ENCODE data around the gene SLC6A13. TPM values are rescaled to one million over a fixed set of nuclear protein-coding genes. Genes with fewer than 3 reads are reported as not detected.

SLC6A13 gene
- total RNA-seq, 4 donors from 2014 or later, result 5.0 to 24.9 (median 8.8) TPM

GRCh38 chr12:211639-212414, 50.8 kb downstream of the SLC6A13 start:
- intact Hi-C loops (cut with DNase I), result no loop called here
- WGBS, 2 donors, result 85 to 87% methylated on average over 16 of the region's 16 CpGs
- Histone ChIP-seq H3K9me3 (no peaks in the 10 kb centered on the region), H3K27ac (peak overlapping the region; percentile 92 to 93 (median 93)), H3K4me1 (peaks cover 36 to 47% of the 10 kb centered on the region in 2 donors), H3K4me3 (replicated peaks in 1 of 3) (no peak overlapping the region), H3K27me3 (no peaks in the 10 kb centered on the region), H3K36me3 (no peaks in the 10 kb centered on the region)
- no peak for DNase-seq
- TF ChIP-seq CTCF (IDR thresholded peaks at IDR 0.05) (no peak), POLR2A (IDR thresholded peaks at IDR 0.05) (no peak)

GRCh38 chr12:211142-211465, 51.5 kb downstream of the SLC6A13 start:
- intact Hi-C loops (cut with DNase I), result no loop called here
- no peak overlapping the region for H3K4me3 ChIP-seq (replicated peaks in 1 of 3)
- no peak for TF ChIP-seq CTCF (IDR thresholded peaks at IDR 0.05)
- TF ChIP-seq POLR2A (IDR thresholded peaks at IDR 0.05), result no peak
- H3K27me3 ChIP-seq, result no peaks in the 10 kb centered on the region
- H3K9me3 ChIP-seq, result no peaks in the 10 kb centered on the region
- H3K27ac ChIP-seq, result peak overlapping the region; percentile 92 to 93 (median 93)
- 43 to 59% methylated on average over 3 of the region's 3 CpGs for WGBS, 2 donors
- H3K36me3 ChIP-seq, result no peaks in the 10 kb centered on the region
- peaks cover 36 to 47% of the 10 kb centered on the region in 2 donors for H3K4me1 ChIP-seq
- DNase-seq, result peak; percentile 57 to 58

- Histone ChIP-seq H3K27ac (peak overlapping the region; percentile 92 to 93 (median 93)), H3K9me3 (no peaks in the 10 kb centered on the region), H3K4me3 (replicated peaks in 1 of 3) (no peak overlapping the region), H3K36me3 (no peaks in the 10 kb centered on the region), H3K27me3 (no peaks in the 10 kb centered on the region), H3K4me1 (peaks cover 36 to 48% of the 10 kb centered on the region in 2 donors)
- DNase-seq, result no peak
- 75 to 85% methylated on average over 14 to 16 of the region's 16 CpGs for WGBS, 2 donors
- TF ChIP-seq POLR2A (IDR thresholded peaks at IDR 0.05) (no peak), CTCF (IDR thresholded peaks at IDR 0.05) (no peak)
- intact Hi-C loops (cut with DNase I), result no loop called here
Measured at GRCh38 chr12:210277-211141, 52.1 kb downstream of the SLC6A13 start.

GRCh38 chr12:209851-210250, 52.8 kb downstream of the SLC6A13 start:
- no peaks in the 10 kb centered on the region for H3K27me3 ChIP-seq
- no peaks in the 10 kb centered on the region for H3K9me3 ChIP-seq
- intact Hi-C loops (cut with DNase I), result no loop called here
- H3K36me3 ChIP-seq, result no peaks in the 10 kb centered on the region
- H3K4me1 ChIP-seq, result peaks cover 38 to 52% of the 10 kb centered on the region in 2 donors
- no peak overlapping the region for H3K4me3 ChIP-seq (replicated peaks in 1 of 3)
- no peak for TF ChIP-seq CTCF (IDR thresholded peaks at IDR 0.05)
- no peak for TF ChIP-seq POLR2A (IDR thresholded peaks at IDR 0.05)
- DNase-seq, result no peak
- 96% methylated on average over 12 of the region's 12 CpGs for WGBS, 2 donors
- H3K27ac ChIP-seq, result peak overlapping the region in 2 of 3 donors; percentile 92 to 93

GRCh38 chr12:209246-209645, 53.4 kb downstream of the SLC6A13 start:
- Histone ChIP-seq H3K36me3 (no peaks in the 10 kb centered on the region), H3K27ac (no peak overlapping the region), H3K9me3 (no peaks in the 10 kb centered on the region), H3K27me3 (no peaks in the 10 kb centered on the region), H3K4me3 (replicated peaks in 1 of 3) (no peak overlapping the region), H3K4me1 (peaks cover 41 to 52% of the 10 kb centered on the region in 2 donors)
- DNase-seq, result no peak
- WGBS, 2 donors, result 89 to 92% methylated on average over 14 to 15 of the region's 15 CpGs
- intact Hi-C loops (cut with DNase I), result no loop called here
- no peak for TF ChIP-seq CTCF (IDR thresholded peaks at IDR 0.05)
- TF ChIP-seq POLR2A (IDR thresholded peaks at IDR 0.05), result no peak
